Effector CD4-positive, alpha-beta T cell (primary cell): Measurements from ENCODE around the gene NKAPL.

Source experiments
- DNase-seq: peaks from one replicate; pipeline ENCODE4 v3.0.0-alpha.2; 2020
- total RNA-seq: gene quantifications from one replicate; lab custom pipeline; 2026; lab: John Stamatoyannopoulos, UW

Gene NKAPL
- total RNA-seq: 0.75 reads per million

GRCh38 chr6:28258877-28259777, at the start of gene NKAPL:
NKAPL (plus strand) TSS chr6:28259297; CDS start chr6:28259372, 75 bp downstream.
- DNase-seq: no peak

GRCh38 chr6:28209753-28210535, 49.2 kb upstream of the NKAPL start:
- DNase-seq: no peak

- DNase-seq: no peak
Measured at GRCh38 chr6:28211840-28212509, 47.1 kb upstream of the NKAPL start.

- DNase-seq: no peak
Measured at GRCh38 chr6:28212510-28213212, 46.4 kb upstream of the NKAPL start.

- DNase-seq: no peak
Measured at GRCh38 chr6:28213213-28213523, 45.9 kb upstream of the NKAPL start.

- DNase-seq: no peak
Measured at GRCh38 chr6:28215425-28215824, 43.7 kb upstream of the NKAPL start.

- DNase-seq: no peak
Measured at GRCh38 chr6:28217890-28218289, 41.2 kb upstream of the NKAPL start.

- DNase-seq: no peak
Measured at GRCh38 chr6:28218312-28219248, 40.5 kb upstream of the NKAPL start.

GRCh38 chr6:28220257-28221133, 38.6 kb upstream of the NKAPL start:
- DNase-seq: no peak

GRCh38 chr6:28224131-28225055, 34.7 kb upstream of the NKAPL start:
- DNase-seq: no peak

- no peak for DNase-seq
Measured at GRCh38 chr6:28225056-28225834, 33.9 kb upstream of the NKAPL start, which contains the start of gene ZSCAN9. ZSCAN9 (plus strand) TSS chr6:28225275; CDS start chr6:28227085, 1,810 bp downstream.

GRCh38 chr6:28226460-28226859, 32.6 kb upstream of the NKAPL start:
- no peak for DNase-seq

- no peak for DNase-seq
Measured at GRCh38 chr6:28232785-28233184, 26.3 kb upstream of the NKAPL start.

GRCh38 chr6:28235912-28236452, 23.1 kb upstream of the NKAPL start:
- no peak for DNase-seq

GRCh38 chr6:28239636-28240035, 19.5 kb upstream of the NKAPL start:
- no peak for DNase-seq

- no peak for DNase-seq
Measured at GRCh38 chr6:28240471-28240870, 18.6 kb upstream of the NKAPL start.

- DNase-seq: no peak
Measured at GRCh38 chr6:28243946-28244345, 15.2 kb upstream of the NKAPL start.
